A549 (cell line): ENCODE measurements around the gene PPP5C. TPM values are rescaled to one million over a fixed set of nuclear protein-coding genes. Genes with fewer than 3 reads are reported as not detected.

Source experiments
- ATAC-seq, 2 experiments: fragments of 200-7000 bp in 1 of 2; fragments of >200 bp in 1 of 2; cut with Nextera tagmentation in 1 of 2; cut with Tn5 transposase in 1 of 2; 3 replicates each; pipeline versions ENCODE4 v1.8.0 to v1.9.1; 2018 to 2020; ENCODE audit warnings: mild to moderate bottlenecking in 1 of 2, moderate library complexity in 1 of 2
- CTCF ChIA-PET: fragments of 300-600 bp; sonication (Branson Sonifier 250); formaldehyde crosslinking; extraction: SDS; loops from one replicate; lab custom pipeline; 2021; ENCODE audit warnings: antibody characterized with exemption, inconsistent platforms; lab: Yijun Ruan, JAX
- POLR2A ChIA-PET: fragments of 350-600 bp; formaldehyde crosslinking; extraction: SDS; loops from one replicate; lab custom pipeline; 2021; ENCODE audit warnings: antibody characterized with exemption, inconsistent platforms; lab: Yijun Ruan, JAX
- DNase-seq, 2 experiments: peaks; one replicate each; pipeline versions ENCODE4 v3.0.0 to v3.0.0-alpha.2; 2011 to 2016; ENCODE audit warnings: low read depth in 1 of 2, low spot score in 1 of 2
- FAIRE-seq: peaks from 2 replicates; lab custom pipeline; 2011; peaks lifted over from hg19 to GRCh38; lab: Jason Lieb, UNC
- H3K27ac ChIP-seq, 2 experiments: fragments of >200 bp; sonication (Bioruptor Twin); formaldehyde crosslinking; 3 replicates each; pipeline ENCODE4 v1.5.1; 2016 to 2017
- H3K4me1 ChIP-seq: fragments of >200 bp; sonication (Bioruptor Twin); formaldehyde crosslinking; 3 replicates; pipeline ENCODE4 v1.6.1; 2016
- H3K4me2 ChIP-seq: fragments of >200 bp; sonication (Bioruptor Twin); formaldehyde crosslinking; 3 replicates; pipeline ENCODE4 v1.6.1; 2016
- H3K4me3 ChIP-seq: fragments of >200 bp; sonication (Bioruptor Twin); formaldehyde crosslinking; 3 replicates; pipeline ENCODE4 v1.5.1; 2016
- H3K9me3 ChIP-seq: fragments of >200 bp; sonication (Bioruptor Twin); formaldehyde crosslinking; 3 replicates; pipeline ENCODE4 v1.6.1; 2016
- ATOH8 ChIP-seq: fragments of 250-450 bp; sonication (Bioruptor Pico); IDR thresholded peaks from 2 replicates; pipeline ENCODE4 v1.5.0; 2020; ENCODE audit warnings: low read depth, mild to moderate bottlenecking, moderate library complexity
- CEBPB ChIP-seq, 2 experiments: fragments of >200 bp in 1 of 2; sonication (Bioruptor Twin) in 1 of 2; formaldehyde crosslinking in 1 of 2; IDR thresholded peaks; 2 replicates each; pipeline ENCODE4 v1.6.1; 2012 to 2016
- CTCF ChIP-seq: fragments of >200 bp; sonication (Bioruptor Twin); formaldehyde crosslinking; IDR thresholded peaks from 3 replicates; pipeline ENCODE4 v1.5.1; 2016
- EP300 ChIP-seq, 2 experiments: fragments of >200 bp; sonication (Bioruptor Twin); formaldehyde crosslinking; IDR thresholded peaks; 2 replicates in 1 of 2; 3 replicates in 1 of 2; pipeline ENCODE4 v1.6.1; 2016 to 2017
- FOSL2 ChIP-seq, 2 experiments: fragments of 450-650 bp in 1 of 2; fragments of >200 bp in 1 of 2; sonication (Bioruptor Twin) in 1 of 2; formaldehyde crosslinking; IDR thresholded peaks; 2 replicates each; pipeline versions ENCODE4 v1.5.0 to v1.6.1; 2016 to 2020; ENCODE audit warnings: mild to moderate bottlenecking in 1 of 2, moderate library complexity in 1 of 2
- GATA3 ChIP-seq: IDR thresholded peaks from 2 replicates; pipeline ENCODE4 v1.6.1; 2012; ENCODE audit warnings: borderline replicate concordance
- HDAC2 ChIP-seq: fragments of 200-600 bp; sonication (generic); IDR thresholded peaks from 2 replicates; pipeline ENCODE4 v1.6.1; 2016
- HES2 ChIP-seq: fragments of >200 bp; sonication (Bioruptor Twin); formaldehyde crosslinking; IDR thresholded peaks from 2 replicates; pipeline ENCODE4 v1.6.1; 2016
- HEYL ChIP-seq: fragments of 250-450 bp; sonication (Bioruptor Pico); IDR thresholded peaks from 2 replicates; pipeline ENCODE4 v1.8.0; 2021; ENCODE audit warnings: mild to moderate bottlenecking, moderate library complexity
- HMGXB4 ChIP-seq: fragments of 250-450 bp; sonication (Bioruptor Pico); IDR thresholded peaks from 2 replicates; pipeline ENCODE4 v1.5.0; 2021; ENCODE audit warnings: mild to moderate bottlenecking, moderate library complexity, borderline replicate concordance
- HOXA7 ChIP-seq: fragments of 250-450 bp; sonication (Bioruptor Pico); IDR thresholded peaks from 2 replicates; pipeline ENCODE4 v1.5.0; 2020; ENCODE audit warnings: mild to moderate bottlenecking, moderate library complexity
- JUNB ChIP-seq: fragments of >200 bp; sonication (Bioruptor Twin); formaldehyde crosslinking; IDR thresholded peaks from 2 replicates; pipeline ENCODE4 v1.6.1; 2016
- MAFK ChIP-seq: fragments of 450-650 bp; IDR thresholded peaks from 2 replicates; pipeline ENCODE4 v1.6.1; 2014; ENCODE audit not compliant: partially characterized antibody
- MAX ChIP-seq: IDR thresholded peaks from 2 replicates; pipeline ENCODE4 v1.6.1; 2012
- MAZ ChIP-seq: fragments of 150-350 bp; IDR thresholded peaks from 2 replicates; pipeline ENCODE4 v1.6.1; 2014; ENCODE audit warnings: antibody characterized with exemption, low read depth, low read length, borderline replicate concordance
- NFE2L2 ChIP-seq: fragments of 150-350 bp; conservative IDR thresholded peaks from 2 replicates; pipeline ENCODE4 v1.6.1; 2014; ENCODE audit warnings: low read length
- POLR2AphosphoS2 ChIP-seq: conservative IDR thresholded peaks from 2 replicates; pipeline ENCODE4 v1.6.1; 2012; ENCODE audit warnings: low read length, improper control_type of control experiment, inconsistent platforms
- RARB ChIP-seq: fragments of 250-450 bp; sonication (Bioruptor Pico); IDR thresholded peaks from 2 replicates; pipeline ENCODE4 v1.8.0; 2021; ENCODE audit warnings: mild to moderate bottlenecking, moderate library complexity
- RCOR1 ChIP-seq: fragments of 150-350 bp; IDR thresholded peaks from 2 replicates; pipeline ENCODE4 v1.6.1; 2014; ENCODE audit warnings: antibody characterized with exemption, low read length, low read depth
- RFX5 ChIP-seq: fragments of 450-650 bp; IDR thresholded peaks from 2 replicates; pipeline ENCODE4 v1.7.1; 2014; ENCODE audit warnings: antibody characterized with exemption, mild to moderate bottlenecking, moderate library complexity
- RNF2 ChIP-seq: fragments of 200-600 bp; sonication (generic); IDR thresholded peaks from 2 replicates; pipeline ENCODE4 v1.6.1; 2016; ENCODE audit warnings: low read depth, mild to moderate bottlenecking, antibody characterized with exemption, moderate library complexity, borderline replicate concordance
- USF2 ChIP-seq: fragments of 450-650 bp; IDR thresholded peaks from 2 replicates; pipeline ENCODE4 v1.6.1; 2014; ENCODE audit warnings: antibody characterized with exemption
- ZFP36 ChIP-seq: fragments of 450-650 bp; IDR thresholded peaks from 2 replicates; pipeline ENCODE4 v1.6.1; 2014; ENCODE audit warnings: borderline replicate concordance; ENCODE audit not compliant: partially characterized antibody
- WGBS: methylation state at CpG from one replicate; pipeline ENCODE4 v1.1.6; 2017; ENCODE audit errors: missing lambda C conversion rate; 5-methylcytosine and 5-hydroxymethylcytosine counted together
- polyA plus RNA-seq, 4 experiments: library from polyadenylated mRNA; depleted of rRNA in 3 of 4; stranded (reverse); fragments of >200 nt; fragmentation: RNase III in 1 of 4; extraction: RNeasy Plus Mini Kit Qiagen cat#74134 plus additional on column Dnase treatment in 1 of 4; gene quantifications; 2 replicates in 3 of 4; 3 replicates in 1 of 4; pipeline ENCODE4 v1.2.3, GENCODE V29; 2011 to 2017

Gene PPP5C
- polyA plus RNA-seq, 2 of the 4 experiments (the other 2 are of a cell fraction) = 94.2 to 107 TPM

GRCh38 chr19:46391296-46392251 is 44.7 kb downstream of the PPP5C start:
- CTCF ChIA-PET = interaction anchor here (0.6 to 30.8 kb wide), 10 partner anchors 10 to 309 kb away, joined by 3 to 501 read pairs (median 9); partner anchors contain the start of gene PPP5C
- ATAC-seq (no peak), DNase-seq (no peak), FAIRE-seq (no peak)
- no peak overlapping the region for H3K27ac ChIP-seq
- POLR2A ChIA-PET = no interaction called here
- TF ChIP-seq FOSL2 (IDR thresholded peaks at IDR 0.05) = no peak
- TF ChIP-seq FOSL2 (CRISPR knock-in tag; IDR thresholded peaks at IDR 0.05) = no peak
- TF ChIP-seq USF2 = no peak
- TF ChIP-seq NFE2L2 = no peak
- TF ChIP-seq GATA3 = no peak
- H3K4me2 ChIP-seq = no peak overlapping the region
- H3K4me3 ChIP-seq = no peak overlapping the region
- no peaks in the 10 kb centered on the region for H3K4me1 ChIP-seq
- 94% methylated on average over 33 of the region's 33 CpGs for WGBS
- peaks cover 6% of the 10 kb centered on the region; the same call in 1 of the 3 replicates for H3K9me3 ChIP-seq

- peaks cover 6% of the 10 kb centered on the region; the same call in 1 of the 3 replicates for H3K9me3 ChIP-seq
- H3K27ac ChIP-seq = no peak overlapping the region
- CTCF ChIA-PET = interaction anchor here (0.6 to 30.8 kb wide), 8 partner anchors 9 to 121 kb away, joined by 3 to 501 read pairs (median 14); partner anchors contain the start of gene PPP5C
- no peak overlapping the region for H3K4me2 ChIP-seq
- no peaks in the 10 kb centered on the region for H3K4me1 ChIP-seq
- TF ChIP-seq HES2 = no peak
- 0 out of 2 replicates have a peak, but pooled peaks have one; percentile 41 for TF ChIP-seq POLR2AphosphoS2
- TF ChIP-seq, all 56 proteins: peak for 1
- ATAC-seq (no peak), FAIRE-seq (no peak), DNase-seq (no peak)
- POLR2A ChIA-PET = no interaction called here
- no peak overlapping the region for H3K4me3 ChIP-seq
- 87% methylated on average over 21 of the region's 21 CpGs for WGBS
Observed at GRCh38 chr19:46392252-46392801, 45.4 kb downstream of the PPP5C start.

- 65% methylated on average over 4 of the region's 4 CpGs for WGBS
- ChIA-PET CTCF (interaction anchor here (1.2 to 30.8 kb wide), 8 partner anchors 9 to 121 kb away, joined by 4 to 501 read pairs (median 44); no protein-coding TSS in a partner anchor), POLR2A (no interaction called here)
- TF ChIP-seq NFE2L2 (no peak), ATOH8 (CRISPR knock-in tag) (no peak), RCOR1 (no peak), RARB (CRISPR knock-in tag) (no peak), RFX5 (no peak), HMGXB4 (CRISPR knock-in tag) (no peak), CTCF (no peak), EP300 (IDR thresholded peaks at IDR 0.05) (no peak), HEYL (CRISPR knock-in tag) (no peak), CEBPB (IDR thresholded peaks at IDR 0.05) (no peak), MAFK (no peak), POLR2AphosphoS2 (no peak), GATA3 (no peak), MAX (no peak), RNF2 (no peak), HDAC2 (no peak), MAZ (no peak), JUNB (no peak), HOXA7 (CRISPR knock-in tag) (no peak), ZFP36 (no peak)
- no peak for ATAC-seq
- H3K4me1 ChIP-seq = no peaks in the 10 kb centered on the region
- H3K4me2 ChIP-seq = no peak overlapping the region
- H3K4me3 ChIP-seq = no peak overlapping the region
- no peak for DNase-seq
- FAIRE-seq = no peak
- no peak overlapping the region for H3K27ac ChIP-seq
- H3K9me3 ChIP-seq = peaks cover 6% of the 10 kb centered on the region; the same call in 1 of the 3 replicates
Observed at GRCh38 chr19:46392837-46393236, 46.0 kb downstream of the PPP5C start.
